ENCODE measurements around the gene SENP3.

DNA sequence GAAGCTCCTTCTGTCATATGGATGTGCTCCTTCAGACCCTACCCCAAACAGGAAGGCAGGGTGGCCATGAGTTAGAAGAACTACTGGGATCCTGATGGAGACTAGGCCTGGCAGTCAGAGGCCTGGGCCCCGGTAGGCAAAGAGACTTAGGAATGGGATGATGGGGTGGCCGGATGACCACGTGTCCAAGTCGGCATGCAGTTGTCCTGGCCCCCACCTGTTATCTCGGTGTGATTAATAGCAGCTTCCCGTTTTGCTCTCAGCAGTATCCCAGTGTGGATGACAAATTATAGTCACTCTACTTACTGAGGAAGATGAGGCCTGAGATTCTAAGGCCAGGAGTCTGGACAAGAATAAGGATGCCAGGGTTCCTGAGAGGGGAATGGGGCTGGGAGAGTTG lies 11.4 kb upstream of the SENP3 start:
- TF ChIP-seq EP300 (IDR thresholded peaks at IDR 0.05) (no peak), POLR2AphosphoS5 (IDR thresholded peaks at IDR 0.05) (no peak), POLR2A (IDR thresholded peaks at IDR 0.05) (no peak)
- TF ChIP-seq, protein P1, sequence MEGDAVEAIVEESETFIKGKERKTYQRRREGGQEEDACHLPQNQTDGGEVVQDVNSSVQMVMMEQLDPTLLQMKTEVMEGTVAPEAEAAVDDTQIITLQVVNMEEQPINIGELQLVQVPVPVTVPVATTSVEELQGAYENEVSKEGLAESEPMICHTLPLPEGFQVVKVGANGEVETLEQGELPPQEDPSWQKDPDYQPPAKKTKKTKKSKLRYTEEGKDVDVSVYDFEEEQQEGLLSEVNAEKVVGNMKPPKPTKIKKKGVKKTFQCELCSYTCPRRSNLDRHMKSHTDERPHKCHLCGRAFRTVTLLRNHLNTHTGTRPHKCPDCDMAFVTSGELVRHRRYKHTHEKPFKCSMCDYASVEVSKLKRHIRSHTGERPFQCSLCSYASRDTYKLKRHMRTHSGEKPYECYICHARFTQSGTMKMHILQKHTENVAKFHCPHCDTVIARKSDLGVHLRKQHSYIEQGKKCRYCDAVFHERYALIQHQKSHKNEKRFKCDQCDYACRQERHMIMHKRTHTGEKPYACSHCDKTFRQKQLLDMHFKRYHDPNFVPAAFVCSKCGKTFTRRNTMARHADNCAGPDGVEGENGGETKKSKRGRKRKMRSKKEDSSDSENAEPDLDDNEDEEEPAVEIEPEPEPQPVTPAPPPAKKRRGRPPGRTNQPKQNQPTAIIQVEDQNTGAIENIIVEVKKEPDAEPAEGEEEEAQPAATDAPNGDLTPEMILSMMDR (IDR thresholded peaks at IDR 0.05) = no peak
